HEK293 (cell line): ENCODE data around the gene TMX2.
"Not testable (repeated sequence)": the region's sequence is repeated elsewhere in the genome, so short reads cannot be mapped to it uniquely, and the experiment has no call there.

Experiments used
- CTCF ChIA-PET: fragments of 350-600 bp; formaldehyde crosslinking; extraction: SDS; loops from one replicate; lab custom pipeline; 2021; ENCODE audit warnings: antibody characterized with exemption; lab: Yijun Ruan, JAX
- POLR2A ChIA-PET: fragments of 300-600 bp; formaldehyde crosslinking; extraction: SDS; loops from one replicate; lab custom pipeline; 2020; ENCODE audit warnings: antibody characterized with exemption, inconsistent platforms; lab: Yijun Ruan, JAX
- H3K27ac ChIP-seq: fragments of 200-500 bp; sonication (Bioruptor generic); 2 replicates; pipeline ENCODE4 v1.5.1; 2014; ENCODE audit warnings: low read depth, low read length, control low read depth, inconsistent platforms; ENCODE audit errors: extremely low read depth
- H3K36me3 ChIP-seq, 2 experiments: fragments of 200-500 bp in 1 of 2; sonication (Bioruptor generic) in 1 of 2; 1 replicate in 1 of 2; 2 replicates in 1 of 2; pipeline ENCODE4 v1.5.1; 2014 to 2017; ENCODE audit warnings: inconsistent platforms in 2 of 2, low read length in 2 of 2; ENCODE audit not compliant: control insufficient read depth in 2 of 2, insufficient read depth in 1 of 2
- H3K4me1 ChIP-seq: fragments of 200-500 bp; sonication (Bioruptor generic); 2 replicates; pipeline ENCODE4 v1.5.1; 2014; ENCODE audit warnings: mild to moderate bottlenecking, low read length, inconsistent platforms; ENCODE audit not compliant: control insufficient read depth, insufficient read depth
- H3K4me3 ChIP-seq: 2 replicates; pipeline ENCODE4 v1.5.1; 2011; ENCODE audit warnings: low read depth, mild to moderate bottlenecking, control low read depth, low read length, moderate library complexity
- H3K9me3 ChIP-seq: fragments of 200-500 bp; sonication (Bioruptor generic); 2 replicates; pipeline ENCODE4 v1.5.1; 2014; ENCODE audit warnings: low read depth, low read length, inconsistent platforms; ENCODE audit not compliant: control insufficient read depth, insufficient read depth
- KLF10 ChIP-seq: fragments of 450-650 bp; IDR thresholded peaks from 2 replicates; pipeline ENCODE4 v1.5.1; 2018; ENCODE audit warnings: missing biosample characterization, mild to moderate bottlenecking, missing genetic modification characterization
- KLF7 ChIP-seq: fragments of 450-650 bp; formaldehyde crosslinking; IDR thresholded peaks from 2 replicates; pipeline ENCODE4 v1.5.1; 2016; ENCODE audit warnings: missing biosample characterization, missing genetic modification characterization, borderline replicate concordance
- TRIM28 ChIP-seq: IDR thresholded peaks from 2 replicates; pipeline ENCODE4 v1.6.1; 2011; ENCODE audit warnings: low read length, control low read depth, borderline replicate concordance
- YY1 ChIP-seq: fragments of 450-650 bp; formaldehyde crosslinking; IDR thresholded peaks from 2 replicates; pipeline ENCODE4 v1.5.1; 2018; ENCODE audit warnings: missing biosample characterization, missing genetic modification characterization
- ZBTB6 ChIP-seq: fragments of 450-650 bp; formaldehyde crosslinking; IDR thresholded peaks from 2 replicates; pipeline ENCODE4 v1.5.1; 2017; ENCODE audit warnings: missing biosample characterization, missing genetic modification characterization
- ZFP41 ChIP-seq: fragments of 450-650 bp; formaldehyde crosslinking; IDR thresholded peaks from 2 replicates; pipeline ENCODE4 v1.5.1; 2016; ENCODE audit warnings: missing biosample characterization, missing genetic modification characterization, borderline replicate concordance
- ZNF146 ChIP-seq: fragments of 450-650 bp; formaldehyde crosslinking; IDR thresholded peaks from 2 replicates; pipeline ENCODE4 v1.5.1; 2016; ENCODE audit warnings: missing biosample characterization, missing genetic modification characterization
- ZNF16 ChIP-seq: fragments of 450-650 bp; formaldehyde crosslinking; IDR thresholded peaks from 2 replicates; pipeline ENCODE4 v1.5.1; 2016; ENCODE audit warnings: low read depth, missing biosample characterization, missing genetic modification characterization
- ZNF239 ChIP-seq: fragments of 450-650 bp; formaldehyde crosslinking; IDR thresholded peaks from 2 replicates; pipeline ENCODE4 v1.5.1; 2016; ENCODE audit warnings: missing biosample characterization, missing genetic modification characterization
- ZNF292 ChIP-seq: fragments of 450-650 bp; formaldehyde crosslinking; IDR thresholded peaks from 2 replicates; pipeline ENCODE4 v1.5.1; 2016; ENCODE audit warnings: low read depth, missing biosample characterization, missing genetic modification characterization, borderline replicate concordance
- ZNF37A ChIP-seq: fragments of 450-650 bp; IDR thresholded peaks from 2 replicates; pipeline ENCODE4 v1.5.1; 2018; ENCODE audit warnings: missing biosample characterization, missing genetic modification characterization
- ZNF433 ChIP-seq: fragments of 450-650 bp; formaldehyde crosslinking; IDR thresholded peaks from 2 replicates; pipeline ENCODE4 v1.5.1; 2016; ENCODE audit warnings: missing biosample characterization, missing genetic modification characterization, low read depth
- ZNF518A ChIP-seq: fragments of 450-650 bp; formaldehyde crosslinking; conservative IDR thresholded peaks from 2 replicates; pipeline ENCODE4 v1.5.1; 2016; ENCODE audit warnings: low read depth, missing biosample characterization, missing genetic modification characterization
- ZNF558 ChIP-seq: fragments of 450-650 bp; formaldehyde crosslinking; IDR thresholded peaks from 2 replicates; pipeline ENCODE4 v1.5.1; 2016; ENCODE audit warnings: missing biosample characterization, missing genetic modification characterization
- ZNF626 ChIP-seq: fragments of 450-650 bp; sonication (Bioruptor Pico); formaldehyde crosslinking; IDR thresholded peaks from 2 replicates; pipeline ENCODE4 v1.5.1; 2018; ENCODE audit warnings: missing biosample characterization, missing genetic modification characterization, inconsistent platforms
- TF ChIP-seq, protein P1 (sequence below): IDR thresholded peaks from 2 replicates; pipeline ENCODE4 v1.6.1; 2011; ENCODE audit warnings: mild to moderate bottlenecking, low read depth, low read length, borderline replicate concordance
- TF ChIP-seq, protein P2 (sequence below): fragments of 450-650 bp; formaldehyde crosslinking; IDR thresholded peaks from 2 replicates; pipeline ENCODE4 v1.5.1; 2016; ENCODE audit warnings: missing biosample characterization, missing genetic modification characterization

TMX2 gene

DNA sequence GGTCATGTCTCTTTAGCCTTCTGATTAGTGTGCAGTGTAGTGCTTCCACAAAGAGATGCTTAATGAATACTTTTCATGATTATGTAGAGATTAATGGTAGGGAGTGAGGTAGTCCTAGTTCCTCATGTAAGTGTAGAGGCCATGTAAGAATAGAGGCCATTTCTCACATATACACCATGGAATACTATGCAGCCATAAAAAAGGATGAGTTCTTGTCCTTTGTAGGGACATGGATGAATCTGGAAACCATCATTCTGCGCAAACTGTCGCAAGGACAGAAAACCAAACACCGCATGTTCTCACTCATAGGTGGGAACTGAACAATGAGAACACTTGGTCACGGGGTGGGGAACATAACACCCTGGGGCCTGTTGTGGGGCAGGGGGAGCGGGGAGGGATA lies 21.9 kb upstream of the TMX2 start:
- TF ChIP-seq ZNF146 (tag by site-specific recombination) = peak; percentile 95
- CTCF ChIA-PET, H3K9me3 ChIP-seq, H3K4me1 ChIP-seq, H3K4me3 ChIP-seq, H3K27ac ChIP-seq, POLR2A ChIA-PET: not testable (repeated sequence)
- peaks cover 28 to 85% of the 10 kb centered on the region in 2 experiments for H3K36me3 ChIP-seq

DNA sequence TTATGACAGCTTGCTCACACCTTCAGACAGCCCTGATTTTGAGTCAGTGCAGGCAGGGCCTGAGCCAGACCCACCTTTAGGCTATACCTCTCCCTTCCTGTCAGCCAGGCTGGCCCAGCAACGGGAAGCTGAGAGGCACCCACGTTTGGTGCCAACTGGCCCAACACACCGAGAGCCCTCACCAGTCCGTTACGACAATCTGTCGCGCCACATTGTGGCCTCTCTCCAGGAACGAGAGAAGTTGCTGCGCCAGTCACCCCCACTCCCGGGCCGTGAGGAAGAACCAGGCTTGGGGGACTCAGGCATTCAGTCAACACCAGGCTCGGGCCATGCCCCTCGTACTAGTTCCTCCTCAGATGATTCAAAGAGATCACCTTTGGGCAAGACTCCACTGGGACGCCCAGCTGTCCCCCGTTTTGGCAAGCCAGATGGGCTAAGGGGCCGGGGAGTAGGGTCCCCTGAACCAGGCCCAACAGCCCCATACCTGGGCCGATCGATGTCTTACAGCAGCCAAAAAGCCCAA lies 13.5 kb upstream of the TMX2 start:
- Histone ChIP-seq H3K9me3 (no peaks in the 10 kb centered on the region), H3K4me3 (no peak overlapping the region), H3K36me3 (peaks cover 20 to 79% of the 10 kb centered on the region in 2 experiments; a peak in 2 of 3 replicates), H3K4me1 (no peaks in the 10 kb centered on the region), H3K27ac (no peak overlapping the region)
- TF ChIP-seq TRIM28 (no peak), KLF7 (tag by site-specific recombination) (no peak), YY1 (tag by site-specific recombination) (no peak), ZNF433 (tag by site-specific recombination) (no peak), ZNF292 (tag by site-specific recombination) (no peak), ZNF239 (tag by site-specific recombination) (no peak), ZNF518A (tag by site-specific recombination) (no peak), ZNF626 (tag by site-specific recombination) (no peak), ZNF558 (tag by site-specific recombination) (no peak), KLF10 (tag by site-specific recombination) (no peak), ZNF37A (no peak), ZFP41 (no peak), ZBTB6 (tag by site-specific recombination) (no peak), ZNF16 (tag by site-specific recombination) (no peak)
- TF ChIP-seq, protein P1, sequence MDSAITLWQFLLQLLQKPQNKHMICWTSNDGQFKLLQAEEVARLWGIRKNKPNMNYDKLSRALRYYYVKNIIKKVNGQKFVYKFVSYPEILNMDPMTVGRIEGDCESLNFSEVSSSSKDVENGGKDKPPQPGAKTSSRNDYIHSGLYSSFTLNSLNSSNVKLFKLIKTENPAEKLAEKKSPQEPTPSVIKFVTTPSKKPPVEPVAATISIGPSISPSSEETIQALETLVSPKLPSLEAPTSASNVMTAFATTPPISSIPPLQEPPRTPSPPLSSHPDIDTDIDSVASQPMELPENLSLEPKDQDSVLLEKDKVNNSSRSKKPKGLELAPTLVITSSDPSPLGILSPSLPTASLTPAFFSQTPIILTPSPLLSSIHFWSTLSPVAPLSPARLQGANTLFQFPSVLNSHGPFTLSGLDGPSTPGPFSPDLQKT = no peak
- TF ChIP-seq, protein P2, sequence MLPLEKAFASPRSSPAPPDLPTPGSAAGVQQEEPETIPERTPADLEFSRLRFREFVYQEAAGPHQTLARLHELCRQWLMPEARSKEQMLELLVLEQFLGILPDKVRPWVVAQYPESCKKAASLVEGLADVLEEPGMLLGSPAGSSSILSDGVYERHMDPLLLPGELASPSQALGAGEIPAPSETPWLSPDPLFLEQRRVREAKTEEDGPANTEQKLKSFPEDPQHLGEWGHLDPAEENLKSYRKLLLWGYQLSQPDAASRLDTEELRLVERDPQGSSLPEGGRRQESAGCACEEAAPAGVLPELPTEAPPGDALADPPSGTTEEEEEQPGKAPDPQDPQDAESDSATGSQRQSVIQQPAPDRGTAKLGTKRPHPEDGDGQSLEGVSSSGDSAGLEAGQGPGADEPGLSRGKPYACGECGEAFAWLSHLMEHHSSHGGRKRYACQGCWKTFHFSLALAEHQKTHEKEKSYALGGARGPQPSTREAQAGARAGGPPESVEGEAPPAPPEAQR (tag by site-specific recombination) = no peak
- ChIA-PET POLR2A (interaction anchor here (2.1 kb wide), 1 partner anchor 13 kb away, joined by 6 read pairs; the partner anchor contains the start of genes MED19 and TMX2), CTCF (interaction anchor here (1.1 to 1.2 kb wide), 3 partner anchors 19 to 353 kb away, joined by 3 to 4 read pairs (median 3); no protein-coding TSS in a partner anchor)
